Glutamatergic neuron (in vitro differentiated cells): ENCODE measurements around the gene PPP1R14D. TPM values are rescaled to one million over a fixed set of nuclear protein-coding genes. Genes with fewer than 3 reads are reported as not detected.

Experiments
- DNase-seq: peaks from one replicate; pipeline ENCODE4 v3.0.0; 2022
- H3K27ac Mint-ChIP-seq: one replicate; pipeline ENCODE4 v1.8.0; 2020; ENCODE audit warnings: mild to moderate bottlenecking, mixed read lengths, inconsistent platforms; ENCODE audit not compliant: unreplicated experiment
- H3K27me3 Mint-ChIP-seq: one replicate; pipeline ENCODE4 v1.8.0; 2020; ENCODE audit warnings: mild to moderate bottlenecking, moderate library complexity, mixed read lengths, inconsistent platforms; ENCODE audit not compliant: unreplicated experiment
- H3K36me3 Mint-ChIP-seq: one replicate; pipeline ENCODE4 v1.8.0; 2020; ENCODE audit warnings: mild to moderate bottlenecking, mixed read lengths, inconsistent platforms; ENCODE audit not compliant: unreplicated experiment
- H3K4me1 Mint-ChIP-seq: one replicate; pipeline ENCODE4 v1.8.0; 2020; ENCODE audit warnings: mild to moderate bottlenecking, low read depth, mixed read lengths, inconsistent platforms; ENCODE audit not compliant: unreplicated experiment
- H3K4me3 Mint-ChIP-seq: one replicate; pipeline ENCODE4 v1.8.0; 2020; ENCODE audit warnings: mild to moderate bottlenecking, mixed read lengths, inconsistent platforms; ENCODE audit not compliant: unreplicated experiment
- H3K9me3 Mint-ChIP-seq: one replicate; pipeline ENCODE4 v1.8.0; 2020; ENCODE audit warnings: mild to moderate bottlenecking, moderate library complexity, mixed read lengths, inconsistent platforms; ENCODE audit not compliant: unreplicated experiment
- total RNA-seq: library from RNA; stranded (reverse); fragmentation: NEBNext Ultra II Directional; extraction: Animal tissue kit (Norgen Biotek cat#: 25700); gene quantifications from one replicate; pipeline ENCODE4 v1.2.1, GENCODE V29; 2021; ENCODE audit not compliant: unreplicated experiment
- TF ChIP-seq, protein P1 (sequence below): fragments of 200-600 bp; sonication (generic); IDR thresholded peaks from one replicate; pipeline ENCODE4 v1.5.0; 2021; ENCODE audit not compliant: partially characterized antibody, unreplicated experiment

Gene PPP1R14D
- total RNA-seq, 1 donor from 2014 or later: not detected

DNA sequence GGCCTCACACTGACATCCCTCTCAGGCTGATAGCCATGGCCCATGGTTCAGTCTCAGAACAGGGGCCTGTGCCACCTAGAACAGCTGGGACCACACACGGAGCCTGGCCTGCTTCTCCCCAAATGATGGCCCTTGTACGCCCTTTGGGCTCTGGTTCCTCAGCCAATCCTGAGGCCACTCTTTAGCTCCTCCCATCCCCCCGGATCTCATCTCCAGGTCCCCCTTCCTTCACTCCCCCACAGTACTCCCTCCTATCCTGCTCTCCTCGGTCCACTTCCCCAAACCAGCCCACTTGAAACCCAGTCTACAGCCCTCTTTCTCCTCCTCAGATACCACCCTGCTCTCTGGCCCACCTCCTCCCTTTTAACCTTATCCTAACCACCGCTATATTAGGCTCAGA lies 39.4 kb downstream of the PPP1R14D start:
- no peak overlapping the region for H3K27ac Mint-ChIP-seq
- peaks cover 2% of the 10 kb centered on the region for H3K27me3 Mint-ChIP-seq
- no peaks in the 10 kb centered on the region for H3K9me3 Mint-ChIP-seq
- TF ChIP-seq, protein P1, sequence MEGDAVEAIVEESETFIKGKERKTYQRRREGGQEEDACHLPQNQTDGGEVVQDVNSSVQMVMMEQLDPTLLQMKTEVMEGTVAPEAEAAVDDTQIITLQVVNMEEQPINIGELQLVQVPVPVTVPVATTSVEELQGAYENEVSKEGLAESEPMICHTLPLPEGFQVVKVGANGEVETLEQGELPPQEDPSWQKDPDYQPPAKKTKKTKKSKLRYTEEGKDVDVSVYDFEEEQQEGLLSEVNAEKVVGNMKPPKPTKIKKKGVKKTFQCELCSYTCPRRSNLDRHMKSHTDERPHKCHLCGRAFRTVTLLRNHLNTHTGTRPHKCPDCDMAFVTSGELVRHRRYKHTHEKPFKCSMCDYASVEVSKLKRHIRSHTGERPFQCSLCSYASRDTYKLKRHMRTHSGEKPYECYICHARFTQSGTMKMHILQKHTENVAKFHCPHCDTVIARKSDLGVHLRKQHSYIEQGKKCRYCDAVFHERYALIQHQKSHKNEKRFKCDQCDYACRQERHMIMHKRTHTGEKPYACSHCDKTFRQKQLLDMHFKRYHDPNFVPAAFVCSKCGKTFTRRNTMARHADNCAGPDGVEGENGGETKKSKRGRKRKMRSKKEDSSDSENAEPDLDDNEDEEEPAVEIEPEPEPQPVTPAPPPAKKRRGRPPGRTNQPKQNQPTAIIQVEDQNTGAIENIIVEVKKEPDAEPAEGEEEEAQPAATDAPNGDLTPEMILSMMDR: no peak
- no peak overlapping the region for H3K4me3 Mint-ChIP-seq
- peaks cover 2% of the 10 kb centered on the region for H3K4me1 Mint-ChIP-seq
- H3K36me3 Mint-ChIP-seq: no peaks in the 10 kb centered on the region
- DNase-seq: no peak

DNA sequence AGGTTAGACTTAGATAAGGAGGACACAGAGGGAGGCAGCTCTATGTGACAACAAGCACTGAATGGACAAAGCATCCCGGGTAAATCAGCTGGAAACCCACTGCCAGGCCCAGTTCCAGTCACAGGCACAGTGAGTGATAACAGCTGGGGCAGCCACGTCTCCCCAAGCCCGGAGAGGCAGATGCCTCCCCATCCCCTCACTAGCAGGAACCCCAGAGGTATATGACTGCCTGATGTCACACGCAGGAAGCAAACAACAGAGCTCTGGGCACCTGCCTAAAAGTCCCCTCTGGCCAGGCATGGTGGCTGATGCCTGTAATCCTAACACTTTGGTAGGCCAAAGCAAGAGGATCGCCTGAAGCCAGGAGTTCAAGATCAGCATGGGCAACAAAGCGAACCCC lies 40.5 kb downstream of the PPP1R14D start:
- H3K4me1 Mint-ChIP-seq: peaks cover 2% of the 10 kb centered on the region
- TF ChIP-seq, protein P1: no peak
- H3K27ac Mint-ChIP-seq: no peak overlapping the region
- H3K9me3 Mint-ChIP-seq: no peaks in the 10 kb centered on the region
- no peak overlapping the region for H3K4me3 Mint-ChIP-seq
- no peak for DNase-seq
- peaks cover 2% of the 10 kb centered on the region for H3K27me3 Mint-ChIP-seq
- H3K36me3 Mint-ChIP-seq: no peaks in the 10 kb centered on the region

DNA sequence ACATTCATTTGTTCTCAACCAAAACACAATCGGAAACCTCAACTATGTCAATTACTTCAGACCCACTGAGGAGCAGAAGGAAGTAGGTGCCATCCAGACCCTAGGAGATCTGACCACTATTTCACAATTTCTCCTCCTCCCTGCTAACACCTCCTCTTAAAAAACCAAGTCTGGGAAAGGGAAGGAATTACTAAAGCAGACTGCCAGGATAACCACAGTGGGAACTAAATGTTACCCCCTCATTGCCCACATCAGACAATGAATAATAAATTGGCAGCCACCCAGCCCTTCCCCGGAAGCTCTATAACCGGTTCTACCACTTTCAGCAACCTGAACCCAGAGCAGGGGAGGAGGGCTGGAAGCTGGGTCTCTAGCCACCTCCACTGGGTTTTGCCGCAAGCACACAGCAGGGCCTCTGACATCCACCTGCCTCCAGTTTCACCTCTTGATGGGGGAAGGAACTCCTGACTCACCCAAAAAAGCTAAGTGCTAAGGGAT lies 41.1 kb downstream of the PPP1R14D start:
- Mint-ChIP-seq H3K9me3 (peaks cover 2% of the 10 kb centered on the region), H3K4me3 (no peak overlapping the region), H3K4me1 (peaks cover 4% of the 10 kb centered on the region), H3K36me3 (no peaks in the 10 kb centered on the region), H3K27me3 (peaks cover 2% of the 10 kb centered on the region), H3K27ac (no peak overlapping the region)
- no peak for DNase-seq
- TF ChIP-seq, protein P1: no peak

DNA sequence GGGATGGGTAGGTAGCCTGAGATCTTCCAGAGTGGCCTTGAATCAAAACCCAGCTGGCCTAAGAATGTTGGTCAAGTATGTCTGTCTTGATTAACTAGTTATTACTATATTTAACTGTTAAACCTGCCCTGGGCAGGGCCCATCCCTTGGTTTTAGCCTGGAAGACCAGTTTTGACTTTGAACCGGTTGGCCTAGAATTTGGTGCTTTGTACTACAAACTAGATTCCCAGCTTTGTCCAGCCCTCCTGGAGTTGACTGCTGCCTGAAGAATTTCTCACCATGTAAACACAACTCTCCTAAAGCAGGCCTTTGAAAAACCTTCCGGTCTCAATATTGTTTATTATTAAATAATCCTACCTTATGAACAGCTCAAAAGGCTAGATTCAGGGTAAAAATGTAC lies 42.7 kb downstream of the PPP1R14D start:
- peaks cover 5% of the 10 kb centered on the region for H3K4me1 Mint-ChIP-seq
- peaks cover 2% of the 10 kb centered on the region for H3K27me3 Mint-ChIP-seq

DNA sequence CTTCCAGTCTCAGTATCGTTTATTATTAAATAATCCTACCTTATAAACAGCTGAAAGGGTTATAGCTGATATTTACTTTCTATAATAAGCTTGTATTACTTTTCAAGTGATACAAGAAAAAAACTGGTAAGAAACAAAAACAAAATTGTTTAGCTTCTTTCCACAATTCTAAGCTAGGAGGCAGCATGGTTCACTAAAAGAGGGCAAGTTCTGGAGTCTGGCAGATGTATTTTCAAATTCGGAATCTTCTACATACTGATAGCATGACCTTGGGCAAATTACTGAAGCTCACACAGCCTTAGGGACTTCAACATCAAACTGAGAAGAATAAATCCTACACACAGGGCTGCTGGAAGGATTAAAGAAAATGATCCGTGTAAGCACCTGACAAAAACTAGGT lies 43.3 kb downstream of the PPP1R14D start:
- peaks cover 2% of the 10 kb centered on the region for H3K27me3 Mint-ChIP-seq
- no peak for DNase-seq
- no peak overlapping the region for H3K27ac Mint-ChIP-seq
- H3K36me3 Mint-ChIP-seq: no peaks in the 10 kb centered on the region
- peaks cover 5% of the 10 kb centered on the region for H3K4me1 Mint-ChIP-seq
- peaks cover 2% of the 10 kb centered on the region for H3K9me3 Mint-ChIP-seq
- H3K4me3 Mint-ChIP-seq: no peak overlapping the region
- TF ChIP-seq, protein P1: no peak

More for the DNA sequence above, 42.7 kb downstream of the PPP1R14D start:
- H3K36me3 Mint-ChIP-seq: no peaks in the 10 kb centered on the region
- H3K27ac Mint-ChIP-seq: no peak overlapping the region
- peaks cover 2% of the 10 kb centered on the region for H3K9me3 Mint-ChIP-seq
- TF ChIP-seq, protein P1: no peak
- H3K4me3 Mint-ChIP-seq: no peak overlapping the region
- no peak for DNase-seq
